ENCODE data around the gene BMPR1B.

BMPR1B gene

GRCh38 chr4:94918543-94918942 is 160.8 kb downstream of the BMPR1B start:
- no peak for DNase-seq

GRCh38 chr4:94920369-94920768 is 162.6 kb downstream of the BMPR1B start:
- DNase-seq: no peak

GRCh38 chr4:94924566-94924965 is 166.8 kb downstream of the BMPR1B start:
- no peak for DNase-seq

- no peak for DNase-seq
Measured at GRCh38 chr4:94925764-94926347, 168.1 kb downstream of the BMPR1B start.

- no peak for DNase-seq
Measured at GRCh38 chr4:94926936-94927335, 169.2 kb downstream of the BMPR1B start.

GRCh38 chr4:94927696-94928095 is 169.9 kb downstream of the BMPR1B start:
- DNase-seq: no peak

GRCh38 chr4:94929696-94930095 is 171.9 kb downstream of the BMPR1B start:
- DNase-seq: no peak

GRCh38 chr4:94931626-94932025 is 173.9 kb downstream of the BMPR1B start:
- DNase-seq: no peak

GRCh38 chr4:94932366-94932765 is 174.6 kb downstream of the BMPR1B start:
- no peak for DNase-seq

GRCh38 chr4:94933799-94934198 is 176.0 kb downstream of the BMPR1B start:
- no peak for DNase-seq

- DNase-seq: no peak
Measured at GRCh38 chr4:94934201-94934600, 176.4 kb downstream of the BMPR1B start.

- DNase-seq: no peak
Measured at GRCh38 chr4:94934864-94935263, 177.1 kb downstream of the BMPR1B start.

- no peak for DNase-seq
Measured at GRCh38 chr4:94936854-94937253, 179.1 kb downstream of the BMPR1B start.

- no peak for DNase-seq
Measured at GRCh38 chr4:94939791-94940519, 182.2 kb downstream of the BMPR1B start.

- DNase-seq: no peak
Measured at GRCh38 chr4:94940520-94940908, 182.8 kb downstream of the BMPR1B start.

- DNase-seq: no peak
Measured at GRCh38 chr4:94941706-94942105, 184.0 kb downstream of the BMPR1B start.

GRCh38 chr4:94944726-94945125 is 187.0 kb downstream of the BMPR1B start:
- DNase-seq: no peak

GRCh38 chr4:94947681-94948108 is 189.9 kb downstream of the BMPR1B start:
- DNase-seq: no peak

- no peak for DNase-seq
Measured at GRCh38 chr4:94954251-94954650, 196.5 kb downstream of the BMPR1B start.

GRCh38 chr4:94957030-94957429 is 199.3 kb downstream of the BMPR1B start:
- DNase-seq: no peak

- DNase-seq: no peak
Measured at GRCh38 chr4:94959307-94959706, 201.6 kb downstream of the BMPR1B start.

GRCh38 chr4:94960708-94961107 is 203.0 kb downstream of the BMPR1B start:
- DNase-seq: no peak

- no peak for DNase-seq
Measured at GRCh38 chr4:94961420-94961819, 203.7 kb downstream of the BMPR1B start.

- DNase-seq: no peak
Measured at GRCh38 chr4:94962484-94962883, 204.7 kb downstream of the BMPR1B start.

- no peak for DNase-seq
Measured at GRCh38 chr4:94965852-94966251, 208.1 kb downstream of the BMPR1B start.

Data from activated CD4-positive, alpha-beta T cell treated with anti-CD3 and anti-CD28 coated beads, Interleukin-2, amount 50 U/mL, for 1 hour (primary cell).